ENCODE data around the gene NEK7.

Gene NEK7

GRCh38 chr1:198234520-198235251, 77.9 kb downstream of the NEK7 start:
- H3K4ac ChIP-seq (ENCODE audit: low read depth in 1 of 2, low read length in 2 of 2): no peak overlapping the region
- H2BK15ac ChIP-seq (ENCODE audit: low read depth, poor library complexity, severe bottlenecking): no peak overlapping the region
- H2AK5ac ChIP-seq (ENCODE audit: low read length, severe bottlenecking): no peak overlapping the region
- no peaks in the 10 kb centered on the region for H3K27me3 ChIP-seq (ENCODE audit: control insufficient read depth in 1 of 2, insufficient read depth in 1 of 2, low read length in 2 of 2)
- peak overlapping the region; percentile 88 for H3K9ac ChIP-seq (ENCODE audit: low read length)
- no peak overlapping the region for H2AFZ ChIP-seq (ENCODE audit: low read depth, low read length)
- peaks cover 0 to 12% of the 10 kb centered on the region in 2 experiments for H3K36me3 ChIP-seq (ENCODE audit: control insufficient read depth in 1 of 2, insufficient read depth in 2 of 2, low read depth in 1 of 2, low read length in 2 of 2)
- H3K4me3 ChIP-seq (ENCODE audit: insufficient read depth in 1 of 2, low read depth in 1 of 2, low read length in 2 of 2): peak overlapping the region in 1 of 2 experiments; percentile 78
- H4K8ac ChIP-seq (ENCODE audit: low read length): peak overlapping the region; percentile 13
- no peak overlapping the region for H4K91ac ChIP-seq (ENCODE audit: low read length)
- DNase-seq: peak; percentile 69
- no peaks in the 10 kb centered on the region for H3K4me1 ChIP-seq (ENCODE audit: control insufficient read depth, insufficient read depth, low read depth, low read length)
- H3K27ac ChIP-seq (ENCODE audit: low read length, poor library complexity, severe bottlenecking): peak overlapping the region; percentile 61
- H3K14ac ChIP-seq (ENCODE audit: low read length in 2 of 2): no peak overlapping the region
- 46% methylated on average over 4 of the region's 5 CpGs for WGBS
- peaks cover 14% of the 10 kb centered on the region for H3K79me1 ChIP-seq (replicated peaks; ENCODE audit: low read length, poor library complexity, severe bottlenecking)
- peak overlapping the region in 1 of 2 experiments; percentile 21 for H3K18ac ChIP-seq (ENCODE audit: low read depth in 1 of 2, low read length in 2 of 2)
- no peak overlapping the region for H2BK12ac ChIP-seq (ENCODE audit: low read length in 2 of 2)
- no peak overlapping the region for H2BK120ac ChIP-seq (ENCODE audit: low read depth, low read length)
- H3K4me2 ChIP-seq (ENCODE audit: low read length, poor library complexity, severe bottlenecking): peak overlapping the region; percentile 74
- H2BK5ac ChIP-seq (ENCODE audit: low read depth, low read length, poor library complexity, severe bottlenecking): no peak overlapping the region
- no peak overlapping the region for H3K23ac ChIP-seq (ENCODE audit: low read length in 2 of 2)
- H3K9me3 ChIP-seq (ENCODE audit: control insufficient read depth, low read length): peaks cover 9% of the 10 kb centered on the region

GRCh38 chr1:198238121-198238520, 81.3 kb downstream of the NEK7 start:
- Histone ChIP-seq H3K4me1 (ENCODE audit: control insufficient read depth, insufficient read depth, low read depth, low read length) (no peaks in the 10 kb centered on the region), H3K4me3 (ENCODE audit: insufficient read depth in 1 of 2, low read depth in 1 of 2, low read length in 2 of 2) (no peak overlapping the region), H4K8ac (ENCODE audit: low read length) (no peak overlapping the region), H3K27me3 (ENCODE audit: control insufficient read depth in 1 of 2, insufficient read depth in 1 of 2, low read length in 2 of 2) (no peaks in the 10 kb centered on the region), H3K18ac (ENCODE audit: low read depth in 1 of 2, low read length in 2 of 2) (no peak overlapping the region), H3K23ac (ENCODE audit: low read length in 2 of 2) (no peak overlapping the region), H2BK12ac (ENCODE audit: low read length in 2 of 2) (no peak overlapping the region), H3K4ac (ENCODE audit: low read depth in 1 of 2, low read length in 2 of 2) (no peak overlapping the region), H2BK5ac (ENCODE audit: low read depth, low read length, poor library complexity, severe bottlenecking) (no peak overlapping the region), H3K79me1 (replicated peaks; ENCODE audit: low read length, poor library complexity, severe bottlenecking) (peaks cover 20% of the 10 kb centered on the region), H3K27ac (ENCODE audit: low read length, poor library complexity, severe bottlenecking) (no peak overlapping the region), H3K36me3 (ENCODE audit: control insufficient read depth in 1 of 2, insufficient read depth in 2 of 2, low read depth in 1 of 2, low read length in 2 of 2) (peaks cover 0 to 12% of the 10 kb centered on the region in 2 experiments), H3K9ac (ENCODE audit: low read length) (no peak overlapping the region), H4K91ac (ENCODE audit: low read length) (no peak overlapping the region), H2AK5ac (ENCODE audit: low read length, severe bottlenecking) (no peak overlapping the region), H2BK15ac (ENCODE audit: low read depth, poor library complexity, severe bottlenecking) (no peak overlapping the region), H3K4me2 (ENCODE audit: low read length, poor library complexity, severe bottlenecking) (no peak overlapping the region), H3K14ac (ENCODE audit: low read length in 2 of 2) (no peak overlapping the region), H2AFZ (ENCODE audit: low read depth, low read length) (no peak overlapping the region), H2BK120ac (ENCODE audit: low read depth, low read length) (no peak overlapping the region), H3K9me3 (ENCODE audit: control insufficient read depth, low read length) (peaks cover 9% of the 10 kb centered on the region)
- WGBS: 97% methylated on average over 2 of the region's 2 CpGs
- no peak for DNase-seq

- 73% methylated on average over 2 of the region's 2 CpGs for WGBS
- H2BK12ac ChIP-seq (ENCODE audit: low read length in 2 of 2): no peak overlapping the region
Observed at GRCh38 chr1:198241553-198241952, 84.8 kb downstream of the NEK7 start.

GRCh38 chr1:198244772-198245171, 88.0 kb downstream of the NEK7 start:
- H3K18ac ChIP-seq (ENCODE audit: low read depth in 1 of 2, low read length in 2 of 2): no peak overlapping the region
- no peak overlapping the region for H3K4ac ChIP-seq (ENCODE audit: low read depth in 1 of 2, low read length in 2 of 2)
- H3K4me1 ChIP-seq (ENCODE audit: control insufficient read depth, insufficient read depth, low read depth, low read length): no peaks in the 10 kb centered on the region
- no peak overlapping the region for H3K4me2 ChIP-seq (ENCODE audit: low read length, poor library complexity, severe bottlenecking)
- H3K27me3 ChIP-seq (ENCODE audit: control insufficient read depth in 1 of 2, insufficient read depth in 1 of 2, low read length in 2 of 2): no peaks in the 10 kb centered on the region
- H2AK5ac ChIP-seq (ENCODE audit: low read length, severe bottlenecking): no peak overlapping the region
- no peaks in the 10 kb centered on the region for H3K9me3 ChIP-seq (ENCODE audit: control insufficient read depth, low read length)
- H2AFZ ChIP-seq (ENCODE audit: low read depth, low read length): no peak overlapping the region
- no peak overlapping the region for H2BK15ac ChIP-seq (ENCODE audit: low read depth, poor library complexity, severe bottlenecking)
- no peak overlapping the region for H3K14ac ChIP-seq (ENCODE audit: low read length in 2 of 2)
- no peak overlapping the region for H4K91ac ChIP-seq (ENCODE audit: low read length)
- H3K9ac ChIP-seq (ENCODE audit: low read length): no peak overlapping the region
- H3K4me3 ChIP-seq (ENCODE audit: insufficient read depth in 1 of 2, low read depth in 1 of 2, low read length in 2 of 2): no peak overlapping the region
- H2BK12ac ChIP-seq (ENCODE audit: low read length in 2 of 2): no peak overlapping the region
- no peak overlapping the region for H2BK5ac ChIP-seq (ENCODE audit: low read depth, low read length, poor library complexity, severe bottlenecking)
- peaks cover 0 to 5% of the 10 kb centered on the region in 2 experiments for H3K36me3 ChIP-seq (ENCODE audit: control insufficient read depth in 1 of 2, insufficient read depth in 2 of 2, low read depth in 1 of 2, low read length in 2 of 2)
- no peak overlapping the region for H3K27ac ChIP-seq (ENCODE audit: low read length, poor library complexity, severe bottlenecking)
- no peak for DNase-seq
- H3K23ac ChIP-seq (ENCODE audit: low read length in 2 of 2): no peak overlapping the region
- H4K8ac ChIP-seq (ENCODE audit: low read length): no peak overlapping the region
- peaks cover 14% of the 10 kb centered on the region for H3K79me1 ChIP-seq (replicated peaks; ENCODE audit: low read length, poor library complexity, severe bottlenecking)
- H2BK120ac ChIP-seq (ENCODE audit: low read depth, low read length): no peak overlapping the region

More at GRCh38 chr1:198241553-198241952, 84.8 kb downstream of the NEK7 start:
- Histone ChIP-seq H3K27me3 (ENCODE audit: control insufficient read depth in 1 of 2, insufficient read depth in 1 of 2, low read length in 2 of 2) (no peaks in the 10 kb centered on the region), H3K36me3 (ENCODE audit: control insufficient read depth in 1 of 2, insufficient read depth in 2 of 2, low read depth in 1 of 2, low read length in 2 of 2) (peaks cover 0 to 11% of the 10 kb centered on the region in 2 experiments), H4K91ac (ENCODE audit: low read length) (no peak overlapping the region), H3K9ac (ENCODE audit: low read length) (no peak overlapping the region), H3K14ac (ENCODE audit: low read length in 2 of 2) (no peak overlapping the region), H3K79me1 (replicated peaks; ENCODE audit: low read length, poor library complexity, severe bottlenecking) (peaks cover 20% of the 10 kb centered on the region), H3K4me1 (ENCODE audit: control insufficient read depth, insufficient read depth, low read depth, low read length) (no peaks in the 10 kb centered on the region), H2BK15ac (ENCODE audit: low read depth, poor library complexity, severe bottlenecking) (no peak overlapping the region), H2AFZ (ENCODE audit: low read depth, low read length) (no peak overlapping the region), H3K4ac (ENCODE audit: low read depth in 1 of 2, low read length in 2 of 2) (no peak overlapping the region), H3K9me3 (ENCODE audit: control insufficient read depth, low read length) (peaks cover 4% of the 10 kb centered on the region), H4K8ac (ENCODE audit: low read length) (no peak overlapping the region), H3K4me2 (ENCODE audit: low read length, poor library complexity, severe bottlenecking) (no peak overlapping the region), H2AK5ac (ENCODE audit: low read length, severe bottlenecking) (no peak overlapping the region), H2BK120ac (ENCODE audit: low read depth, low read length) (no peak overlapping the region), H3K18ac (ENCODE audit: low read depth in 1 of 2, low read length in 2 of 2) (no peak overlapping the region), H3K27ac (ENCODE audit: low read length, poor library complexity, severe bottlenecking) (no peak overlapping the region), H2BK5ac (ENCODE audit: low read depth, low read length, poor library complexity, severe bottlenecking) (no peak overlapping the region), H3K23ac (ENCODE audit: low read length in 2 of 2) (no peak overlapping the region), H3K4me3 (ENCODE audit: insufficient read depth in 1 of 2, low read depth in 1 of 2, low read length in 2 of 2) (no peak overlapping the region)
- no peak for DNase-seq
